CD4-positive, alpha-beta T cell (primary cell): ENCODE measurements around the gene SVIL. TPM values are rescaled to one million over a fixed set of nuclear protein-coding genes. Genes with fewer than 3 reads are reported as not detected.
A peak's percentile ranks its signal among the peaks of the same experiment; 100 is the strongest.

Experiments used
- ATAC-seq: fragments of 200-7000 bp; cut with Tn5 transposase; one replicate; pipeline ENCODE4 v1.10.0; 2022; ENCODE audit warnings: mild to moderate bottlenecking; ENCODE audit not compliant: poor library complexity
- CTCF ChIA-PET: fragments of 350-600 bp; sonication (Branson Sonifier 250); formaldehyde crosslinking; loops from one replicate; lab custom pipeline; 2021; ENCODE audit warnings: antibody characterized with exemption, inconsistent platforms; lab: Charles Lee
- POLR2A ChIA-PET: fragments of 350-600 bp; sonication (Branson Sonifier 250); formaldehyde crosslinking; loops from one replicate; lab custom pipeline; 2021; ENCODE audit warnings: antibody characterized with exemption, inconsistent platforms; lab: Charles Lee
- DNase-seq, 14 experiments: peaks; one replicate each; pipeline ENCODE4 v3.0.0-alpha.2; 2013 to 2020; ENCODE audit warnings: mixed read lengths in 2 of 14
- H3K27ac ChIP-seq, 2 donors: one replicate each; pipeline versions ENCODE4 v1.5.1 to v1.7.0; 2013; ENCODE audit warnings: low read length in 2 of 2, low read depth in 1 of 2, mild to moderate bottlenecking in 1 of 2
- H3K27me3 ChIP-seq, 2 experiments: 1 replicate in 1 of 2; 2 replicates in 1 of 2; pipeline versions ENCODE4 v1.6.1 to v1.7.0; 2013; ENCODE audit warnings: low read length in 2 of 2, control low read depth in 1 of 2, mild to moderate bottlenecking in 1 of 2, moderate library complexity in 1 of 2; ENCODE audit not compliant: insufficient read depth in 2 of 2, control insufficient read depth in 1 of 2
- H3K36me3 ChIP-seq: one replicate; pipeline ENCODE4 v1.6.1; 2013; ENCODE audit warnings: low read length, control low read depth; ENCODE audit not compliant: insufficient read depth
- H3K4me1 ChIP-seq: one replicate; pipeline ENCODE4 v1.6.1; 2013; ENCODE audit warnings: low read length, control low read depth; ENCODE audit not compliant: insufficient read depth
- H3K4me3 ChIP-seq: one replicate; pipeline ENCODE4 v1.5.1; 2013; ENCODE audit warnings: mild to moderate bottlenecking, low read length, moderate library complexity
- H3K9me3 ChIP-seq, 2 experiments: 1 replicate in 1 of 2; 2 replicates in 1 of 2; pipeline versions ENCODE4 v1.6.1 to v1.7.0; 2013; ENCODE audit warnings: low read length in 2 of 2, mild to moderate bottlenecking in 2 of 2, control low read depth in 1 of 2, moderate library complexity in 1 of 2; ENCODE audit not compliant: control insufficient read depth in 1 of 2, insufficient read depth in 1 of 2
- H3K27ac Mint-ChIP-seq: one replicate; pipeline ENCODE4 v1.8.0; 2020; ENCODE audit warnings: mixed read lengths
- H3K27me3 Mint-ChIP-seq: one replicate; pipeline ENCODE4 v1.8.0; 2021; ENCODE audit warnings: mixed read lengths
- H3K36me3 Mint-ChIP-seq: one replicate; pipeline ENCODE4 v1.8.0; 2021; ENCODE audit warnings: low read depth, mixed read lengths
- H3K4me1 Mint-ChIP-seq: one replicate; pipeline ENCODE4 v1.8.0; 2021; ENCODE audit warnings: low read depth, mixed read lengths
- H3K4me3 Mint-ChIP-seq: one replicate; pipeline ENCODE4 v1.8.0; 2020; ENCODE audit warnings: mild to moderate bottlenecking, mixed read lengths
- H3K9me3 Mint-ChIP-seq: one replicate; pipeline ENCODE4 v1.8.0; 2020; ENCODE audit warnings: mixed read lengths
- CTCF ChIP-seq: fragments of 200-600 bp; IDR thresholded peaks from one replicate; pipeline ENCODE4 v1.8.0; 2022; ENCODE audit warnings: antibody characterized with exemption, mild to moderate bottlenecking
- intact Hi-C, 2 experiments: fragments of 100-400 bp; cut with DNase I in 1 of 2; cut with micrococcal nuclease in 1 of 2; formaldehyde crosslinking; loops; one replicate each; pipeline versions ENCODE4 v1.15.1 to v1.9.0; 2023 to 2025; cut with DNase I, micrococcal nuclease
- total RNA-seq, 174 experiments: library from RNA in 2 of 174; stranded (reverse) in 2 of 174; gene quantifications; one replicate each; pipeline ENCODE4 v1.2.3 and lab custom pipeline; 2021 to 2026

Gene SVIL
- total RNA-seq, 2 experiments from 2014 or later: 38.5 to 40.3 TPM

DNA sequence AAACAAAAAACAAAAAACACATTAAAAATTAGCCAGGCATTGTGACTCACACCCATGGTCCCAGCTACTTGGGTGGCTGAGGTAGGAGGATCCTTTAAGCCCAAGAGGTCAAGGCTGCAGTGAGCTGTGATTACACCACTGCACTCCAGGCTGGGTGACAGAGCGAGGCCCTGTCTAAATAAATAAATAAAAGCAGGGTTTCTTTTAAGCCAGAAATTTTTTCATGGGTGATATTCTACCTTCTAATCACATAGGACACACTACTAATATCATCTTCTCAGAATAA is 14.2 kb upstream of the SVIL start:
- Mint-ChIP-seq H3K27ac (peak overlapping the region; percentile 78), H3K36me3 (peaks cover 23% of the 10 kb centered on the region)
- CTCF ChIA-PET: interaction anchor here (1.3 to 2.2 kb wide), 2 partner anchors 9 to 87 kb away, joined by 3 to 9 read pairs; no protein-coding TSS in a partner anchor

DNA sequence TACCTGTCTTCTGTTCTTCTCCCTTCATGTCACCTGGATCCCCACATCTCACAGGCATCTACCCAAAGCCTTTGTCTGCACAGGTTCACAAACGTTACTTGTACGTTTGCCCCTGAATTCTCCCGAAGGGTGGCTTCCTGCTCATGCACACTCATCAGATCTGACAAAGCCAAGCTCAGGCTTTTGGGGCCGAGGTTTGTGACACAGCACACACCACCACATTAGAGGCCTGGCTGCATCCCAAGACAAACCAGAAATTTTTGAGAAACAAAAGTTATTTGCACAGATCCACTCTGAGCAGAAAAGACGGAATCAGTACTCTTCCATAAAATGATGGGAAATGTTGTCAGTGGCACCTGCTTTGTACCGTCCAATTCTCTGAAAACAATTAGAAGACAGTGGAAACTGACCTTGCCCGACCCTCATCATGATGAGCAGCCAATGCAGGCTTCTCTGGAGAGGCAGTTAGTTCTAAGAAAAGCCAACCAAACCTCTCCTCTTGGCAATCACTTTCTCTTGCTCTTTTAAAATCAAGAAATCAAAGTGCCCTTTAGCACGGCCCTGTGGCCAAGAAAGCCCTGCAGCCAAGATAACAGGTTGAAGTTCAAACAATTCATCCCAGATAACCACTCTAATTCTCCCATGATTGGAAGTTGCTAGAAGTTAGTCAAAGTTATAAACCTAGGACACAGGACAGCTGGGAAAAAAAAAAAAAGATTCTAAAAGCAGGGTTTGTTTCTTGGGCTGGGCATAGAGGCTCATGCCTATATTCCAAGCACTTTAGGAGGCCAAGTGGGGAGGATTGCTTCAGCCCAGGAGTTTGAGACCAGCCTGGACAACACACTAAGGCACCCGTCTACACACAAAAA is 13.6 kb upstream of the SVIL start:
- ChIA-PET POLR2A (interaction anchor here (0.7 to 2.2 kb wide), 5 partner anchors 9 to 87 kb away, joined by 3 to 12 read pairs (median 9); no protein-coding TSS in a partner anchor), CTCF (interaction anchor here (0.8 to 2.4 kb wide), 6 partner anchors 9 to 88 kb away, joined by 3 to 10 read pairs (median 6); no protein-coding TSS in a partner anchor)
- H3K27ac ChIP-seq: peak overlapping the region in 1 of 2 donors; percentile 23
- peaks cover 27% of the 10 kb centered on the region for H3K4me1 ChIP-seq
- DNase-seq: peak in 10 of 14 experiments; percentile 7 to 64 (median 34)
- intact Hi-C loops: loop anchor here in 1 of 2 experiments (5.0 kb wide), 1 partner anchor 34 kb away; no protein-coding TSS in a partner anchor
- peak overlapping the region; percentile 78 for H3K27ac Mint-ChIP-seq
- H3K36me3 Mint-ChIP-seq: peaks cover 20% of the 10 kb centered on the region
- H3K36me3 ChIP-seq: no peaks in the 10 kb centered on the region
- no peak overlapping the region for H3K4me3 ChIP-seq
- H3K9me3 Mint-ChIP-seq: no peaks in the 10 kb centered on the region
- no peak for TF ChIP-seq CTCF
- H3K9me3 ChIP-seq: no peaks in the 10 kb centered on the region
- H3K4me3 Mint-ChIP-seq: peak overlapping the region; percentile 61
- H3K4me1 Mint-ChIP-seq: peaks cover 80% of the 10 kb centered on the region
- no peaks in the 10 kb centered on the region for H3K27me3 Mint-ChIP-seq
- peak; percentile 78 for ATAC-seq
- H3K27me3 ChIP-seq: no peaks in the 10 kb centered on the region

More for the DNA sequence above, 14.2 kb upstream of the SVIL start:
- no peak overlapping the region for H3K4me3 ChIP-seq
- no peak for TF ChIP-seq CTCF
- no peaks in the 10 kb centered on the region for H3K27me3 ChIP-seq
- peaks cover 27% of the 10 kb centered on the region for H3K4me1 ChIP-seq
- no peak for DNase-seq
- no peak overlapping the region for H3K27ac ChIP-seq
- Mint-ChIP-seq H3K4me3 (no peak overlapping the region), H3K4me1 (peaks cover 81% of the 10 kb centered on the region), H3K9me3 (no peaks in the 10 kb centered on the region), H3K27me3 (no peaks in the 10 kb centered on the region)
- ATAC-seq: no peak
- H3K9me3 ChIP-seq: no peaks in the 10 kb centered on the region
- POLR2A ChIA-PET: interaction anchor here (0.5 kb wide), 1 partner anchor 518 kb away, joined by 3 read pairs; no protein-coding TSS in a partner anchor
- H3K36me3 ChIP-seq: no peaks in the 10 kb centered on the region
- intact Hi-C loops: loop anchor here in 1 of 2 experiments (5.0 kb wide), 1 partner anchor 33 kb away; no protein-coding TSS in a partner anchor

GRCh38 chr10:29647478-29647877 is 12.7 kb upstream of the SVIL start:
- H3K4me1 Mint-ChIP-seq: peaks cover 76% of the 10 kb centered on the region
- no peak overlapping the region for H3K4me3 ChIP-seq
- H3K36me3 Mint-ChIP-seq: peaks cover 13% of the 10 kb centered on the region
- no peaks in the 10 kb centered on the region for H3K27me3 Mint-ChIP-seq
- H3K36me3 ChIP-seq: no peaks in the 10 kb centered on the region
- ChIA-PET POLR2A (interaction anchor here (0.6 to 2.2 kb wide), 7 partner anchors 9 to 87 kb away, joined by 3 to 12 read pairs (median 7); no protein-coding TSS in a partner anchor), CTCF (interaction anchor here (0.8 to 2.4 kb wide), 7 partner anchors 10 to 89 kb away, joined by 3 to 10 read pairs (median 7); partner anchors contain the start of gene SVIL)
- no peaks in the 10 kb centered on the region for H3K27me3 ChIP-seq
- peak overlapping the region; percentile 78 for H3K27ac Mint-ChIP-seq
- no peak overlapping the region for H3K27ac ChIP-seq
- ATAC-seq (peak; percentile 57), DNase-seq (peak in 1 of 14 experiments; percentile 39)
- no peaks in the 10 kb centered on the region for H3K9me3 Mint-ChIP-seq
- no peak for TF ChIP-seq CTCF
- intact Hi-C loops: loop anchor here in 1 of 2 experiments (5.0 kb wide), 1 partner anchor 35 kb away; no protein-coding TSS in a partner anchor
- peaks cover 27% of the 10 kb centered on the region for H3K4me1 ChIP-seq
- H3K4me3 Mint-ChIP-seq: peak overlapping the region; percentile 49
- H3K9me3 ChIP-seq: no peaks in the 10 kb centered on the region
